Forelimb muscle (tissue), 1 donor: ENCODE data around the gene PPAT. TPM values are rescaled to one million over a fixed set of nuclear protein-coding genes. Genes with fewer than 3 reads are reported as not detected.
"Not testable (repeated sequence)": the region's sequence is repeated elsewhere in the genome, so short reads cannot be mapped to it uniquely, and the experiment has no call there.

Experiments
- DNase-seq: peaks from one replicate; pipeline ENCODE4 v3.0.0-alpha.2; 2013; ENCODE audit warnings: low read depth
- polyA plus RNA-seq: library from polyadenylated mRNA; unstranded; fragments of 120-200 nt; gene quantifications from one replicate; pipeline ENCODE4 v1.2.1, GENCODE V29; 2013; ENCODE audit not compliant: insufficient read length

PPAT gene
- polyA plus RNA-seq, 1 donor: 10.1 TPM

- DNase-seq: no peak
These were observed 49.3 kb downstream of the PPAT start for GRCh38 chr4:56386091-56386490.

DNA sequence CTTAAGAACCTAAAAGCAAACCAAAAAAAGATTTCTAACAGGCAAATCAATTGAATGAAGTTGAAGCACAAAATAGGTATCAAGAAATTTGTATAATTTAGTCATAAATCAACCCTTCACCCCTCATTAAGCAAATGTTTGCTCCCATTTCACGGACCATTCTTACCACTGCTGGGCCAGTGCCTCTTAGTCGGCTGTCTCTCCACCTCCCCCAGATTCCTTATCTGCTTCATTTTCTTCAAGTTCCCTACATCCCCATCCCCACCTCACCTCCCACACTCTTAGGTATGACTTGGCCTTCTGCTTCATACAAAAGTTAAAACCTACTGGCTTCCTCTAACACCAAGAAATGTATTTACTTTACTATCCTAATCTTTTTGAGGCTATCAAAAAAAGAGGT, 60.0 kb downstream of the PPAT start:
- DNase-seq: no peak

DNA sequence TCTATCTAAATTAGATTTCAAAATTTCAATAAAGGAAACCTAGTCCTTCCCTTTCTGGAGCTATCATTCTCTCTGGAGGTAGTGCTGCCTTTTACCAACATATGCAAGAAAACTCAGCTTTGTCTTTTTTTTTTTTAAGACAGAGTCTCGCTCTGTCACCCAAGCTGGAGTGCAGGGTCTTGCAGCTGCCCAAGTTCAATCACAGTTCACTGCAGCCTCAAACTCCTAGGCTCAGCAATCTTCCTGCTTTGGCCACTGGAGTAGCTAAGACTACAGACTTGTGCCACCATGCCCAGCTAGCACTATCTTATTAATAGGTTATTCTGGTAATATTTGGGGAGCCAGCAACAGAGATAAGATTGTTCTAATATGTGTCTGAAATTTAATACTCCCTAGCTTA, 60.5 kb downstream of the PPAT start:
- no peak for DNase-seq

GRCh38 chr4:56372774-56373173, 62.6 kb downstream of the PPAT start:
- no peak for DNase-seq

GRCh38 chr4:56371426-56372220, 63.8 kb downstream of the PPAT start:
- DNase-seq: no peak

GRCh38 chr4:56370377-56370776, 65.0 kb downstream of the PPAT start:
- no peak for DNase-seq

- not testable (repeated sequence) for DNase-seq
These were observed 72.4 kb downstream of the PPAT start for GRCh38 chr4:56362981-56363380.

- DNase-seq: no peak
These were observed 75.3 kb downstream of the PPAT start for GRCh38 chr4:56360071-56360470.

- no peak for DNase-seq
These were observed 78.8 kb downstream of the PPAT start for GRCh38 chr4:56356650-56357049.

GRCh38 chr4:56348576-56348975, 86.8 kb downstream of the PPAT start:
- no peak for DNase-seq

DNA sequence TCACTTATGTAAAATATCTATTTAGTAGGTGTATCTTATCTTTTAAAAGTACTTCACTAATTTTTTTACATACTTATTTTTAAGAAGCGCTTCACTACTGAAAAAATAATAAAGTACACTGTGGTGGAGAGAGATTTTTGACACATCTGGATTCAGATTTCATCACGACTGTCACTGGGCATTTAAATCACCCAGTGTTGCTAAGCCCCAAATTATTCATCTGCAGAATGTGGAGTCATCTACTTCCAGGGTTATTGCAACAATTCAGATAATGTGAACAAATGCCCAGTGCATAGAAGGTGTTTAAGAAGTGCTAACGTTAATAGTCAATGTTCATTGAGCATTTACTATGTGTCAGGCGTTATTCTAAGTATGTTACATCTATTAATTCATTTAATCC, 90.0 kb downstream of the PPAT start:
- no peak for DNase-seq

Other genes with a start within 250 kb of the PPAT start
- gene AASDH, start 48.1 kb downstream of the PPAT start, polyA plus RNA-seq: 10.6 TPM
- 56.0 TPM for gene PAICS, start 645 bp upstream of the PPAT start, polyA plus RNA-seq
- 71.7 TPM for gene SRP72, start 32.0 kb upstream of the PPAT start, polyA plus RNA-seq
- 0.13 TPM for gene ARL9, start 70.2 kb upstream of the PPAT start, polyA plus RNA-seq
- 25.4 TPM for gene HOPX, start 245.7 kb upstream of the PPAT start, polyA plus RNA-seq